Omental fat pad (tissue), 4 donors: Measurements from ENCODE around the gene HDGFL3. TPM values are rescaled to one million over a fixed set of nuclear protein-coding genes. Genes with fewer than 3 reads are reported as not detected.

ENCODE experiments used
- ATAC-seq: fragments of 150-250 bp; one replicate; pipeline ENCODE4 v1.9.1; 2016; ENCODE audit warnings: mild to moderate bottlenecking, moderate library complexity; ENCODE audit not compliant: low FRiP score
- DNase-seq: peaks from one replicate; pipeline ENCODE4 v3.0.0-alpha.2; 2019; ENCODE audit warnings: low spot score
- total RNA-seq, 4 donors: library from RNA; depleted of rRNA; stranded (reverse); fragments of >200 nt; gene quantifications; one replicate each; pipeline ENCODE4 v1.1.0, GENCODE V29; 2016
- TF ChIP-seq, protein P1 (sequence below), 3 donors: fragments of 450-650 bp; IDR thresholded peaks; one replicate each; pipeline ENCODE4 v1.5.1; 2016 to 2017; ENCODE audit warnings: antibody characterized with exemption in 3 of 3, mild to moderate bottlenecking in 3 of 3, moderate library complexity in 2 of 3

HDGFL3 gene
- total RNA-seq, result 10 to 100 TPM; 16.0 to 40.7 (median 29.5) TPM

DNA sequence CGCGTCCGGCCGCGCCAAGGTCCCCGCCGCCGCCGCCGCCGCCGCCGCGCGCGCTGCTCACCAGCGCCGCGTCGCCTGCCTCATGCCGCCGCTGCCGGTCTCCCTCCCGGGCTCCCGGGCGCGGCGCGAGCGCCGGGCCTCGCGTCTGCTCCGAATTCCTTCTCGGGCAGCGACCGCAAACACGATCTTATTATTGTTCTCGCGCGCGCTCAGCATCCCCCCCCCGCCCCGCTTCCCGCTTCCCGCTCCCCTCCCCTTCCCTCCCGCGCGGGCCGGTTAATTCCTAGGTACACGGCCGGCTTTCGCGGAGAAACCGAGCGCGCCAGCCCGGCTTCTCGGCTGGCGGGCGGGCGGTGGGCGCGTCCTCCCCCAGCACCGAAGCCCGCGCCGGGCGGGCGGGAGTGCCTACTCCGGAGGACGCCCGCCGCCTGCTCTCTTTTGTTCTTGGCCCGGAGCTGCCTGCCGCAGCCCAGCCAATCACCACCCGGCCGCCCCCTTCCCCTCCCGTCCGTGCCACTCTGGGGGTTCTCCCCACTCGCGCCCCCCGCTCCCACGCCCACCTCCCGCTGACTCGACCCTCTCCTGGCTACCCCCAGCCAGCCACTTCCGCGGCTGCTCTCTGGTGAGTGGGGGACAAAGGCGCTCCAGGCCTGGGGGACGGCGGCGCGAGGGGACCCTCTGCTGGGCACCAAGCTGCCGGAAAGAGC lies at the start of gene HDGFL3:
TSS of gene HDGFL3 (minus strand) at position 164 of the 707 bp plus-strand sequence. CDS start 409 bp downstream, outside the sequence.
- DNase-seq (peak; percentile 25), ATAC-seq (peak; percentile 60)
- TF ChIP-seq, protein P1, sequence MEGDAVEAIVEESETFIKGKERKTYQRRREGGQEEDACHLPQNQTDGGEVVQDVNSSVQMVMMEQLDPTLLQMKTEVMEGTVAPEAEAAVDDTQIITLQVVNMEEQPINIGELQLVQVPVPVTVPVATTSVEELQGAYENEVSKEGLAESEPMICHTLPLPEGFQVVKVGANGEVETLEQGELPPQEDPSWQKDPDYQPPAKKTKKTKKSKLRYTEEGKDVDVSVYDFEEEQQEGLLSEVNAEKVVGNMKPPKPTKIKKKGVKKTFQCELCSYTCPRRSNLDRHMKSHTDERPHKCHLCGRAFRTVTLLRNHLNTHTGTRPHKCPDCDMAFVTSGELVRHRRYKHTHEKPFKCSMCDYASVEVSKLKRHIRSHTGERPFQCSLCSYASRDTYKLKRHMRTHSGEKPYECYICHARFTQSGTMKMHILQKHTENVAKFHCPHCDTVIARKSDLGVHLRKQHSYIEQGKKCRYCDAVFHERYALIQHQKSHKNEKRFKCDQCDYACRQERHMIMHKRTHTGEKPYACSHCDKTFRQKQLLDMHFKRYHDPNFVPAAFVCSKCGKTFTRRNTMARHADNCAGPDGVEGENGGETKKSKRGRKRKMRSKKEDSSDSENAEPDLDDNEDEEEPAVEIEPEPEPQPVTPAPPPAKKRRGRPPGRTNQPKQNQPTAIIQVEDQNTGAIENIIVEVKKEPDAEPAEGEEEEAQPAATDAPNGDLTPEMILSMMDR (IDR thresholded peaks at IDR 0.05), result no peak

DNA sequence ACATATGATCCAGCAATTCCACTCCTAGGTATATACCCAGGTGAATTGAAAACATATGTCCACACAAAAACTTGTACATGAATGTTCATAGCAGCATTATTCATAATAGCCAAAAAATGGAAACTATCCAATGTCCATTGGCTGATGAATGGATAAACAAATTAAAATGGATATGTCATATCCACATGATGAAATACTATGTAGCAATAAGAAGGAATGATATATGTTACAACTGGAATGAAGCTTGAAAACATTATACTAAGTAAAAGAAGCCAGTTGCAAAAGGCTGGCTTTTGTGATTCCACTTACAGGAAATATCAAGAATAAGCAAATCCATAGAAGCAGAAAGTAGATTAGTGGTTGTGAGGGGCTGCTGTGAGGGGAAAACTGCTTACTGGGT lies 43.2 kb upstream of the HDGFL3 start:
- TF ChIP-seq, protein P1 (IDR thresholded peaks at IDR 0.05), result no peak
- DNase-seq, result no peak
- ATAC-seq, result no peak

DNA sequence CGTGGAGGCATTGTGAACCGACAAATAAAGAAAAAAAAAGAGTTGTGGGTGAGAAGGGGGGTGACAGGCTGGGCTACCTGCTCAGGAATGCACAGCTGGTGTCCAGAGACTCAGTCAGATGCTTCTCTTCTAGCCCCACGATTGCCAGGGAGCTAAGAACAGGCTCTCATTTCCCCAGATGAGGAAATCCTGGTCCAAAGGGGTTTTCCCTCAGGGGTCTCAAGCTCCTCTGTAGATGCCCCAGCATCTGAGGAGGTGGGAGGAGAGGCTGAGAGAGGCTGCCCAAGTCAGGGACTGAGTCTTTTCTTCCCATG lies 41.4 kb upstream of the HDGFL3 start:
- TF ChIP-seq, protein P1 (IDR thresholded peaks at IDR 0.05), result no peak
- DNase-seq, result no peak
- peak; percentile 53 for ATAC-seq

DNA sequence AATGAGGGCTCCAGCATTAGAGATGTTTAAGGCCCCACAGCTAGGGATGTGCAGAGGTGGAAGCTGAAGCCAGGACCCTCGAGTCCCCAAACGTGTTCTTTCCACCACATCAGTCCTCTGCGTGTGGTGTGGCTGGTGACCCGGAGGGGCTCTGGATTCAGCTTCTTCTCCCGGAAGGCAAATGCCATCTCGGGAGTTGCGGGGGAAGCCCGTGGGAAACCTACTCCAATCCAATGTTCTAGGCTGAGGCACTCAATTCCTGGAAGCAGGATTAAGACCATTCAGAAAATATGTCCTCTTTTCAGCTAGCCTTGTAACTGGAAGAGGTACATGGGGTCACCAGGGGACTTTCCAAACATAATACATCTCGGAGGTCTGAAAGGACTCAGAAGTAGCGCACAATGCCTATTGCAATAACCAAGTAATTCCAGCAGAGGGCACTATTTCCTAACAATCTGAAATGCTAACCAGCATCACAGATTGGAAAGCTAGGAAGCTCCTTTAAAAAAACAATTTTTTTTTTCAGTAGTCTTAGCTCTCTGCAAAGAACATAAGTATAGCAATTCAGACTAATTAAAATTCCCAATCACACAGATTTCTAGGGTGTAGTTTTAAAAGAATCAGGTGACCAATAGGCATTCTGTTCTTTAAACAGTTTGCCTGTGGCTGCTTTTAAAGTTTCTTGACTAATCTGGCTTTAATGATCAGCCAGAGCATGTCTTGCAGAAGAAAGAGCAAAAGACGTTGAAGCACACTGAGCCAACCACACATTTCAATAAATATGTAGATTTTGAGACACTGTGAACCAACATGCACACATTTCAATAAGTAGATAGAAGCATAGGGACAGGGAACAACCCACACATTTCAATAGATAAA lies 40.8 kb upstream of the HDGFL3 start:
- ATAC-seq, result peak; percentile 37

DNA sequence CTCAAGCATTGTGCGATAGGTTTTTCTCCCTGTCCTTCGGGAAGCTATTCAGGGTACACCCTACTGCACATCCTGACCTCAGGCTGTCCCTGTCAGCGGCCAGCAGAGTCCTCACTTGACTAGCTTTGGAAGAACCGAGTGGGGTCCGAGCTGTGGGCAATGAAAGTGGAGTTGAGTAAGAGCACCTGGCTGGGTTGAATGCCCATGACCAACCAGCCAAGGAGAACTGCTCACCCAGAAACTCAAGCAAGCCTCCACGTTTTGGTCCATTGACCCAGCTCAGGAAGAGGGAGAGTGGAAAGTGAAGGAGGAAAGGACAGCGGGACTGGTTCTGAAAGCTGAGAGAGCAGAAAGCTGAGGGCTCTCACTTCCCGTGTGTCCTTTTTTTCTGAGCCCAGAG lies 36.0 kb upstream of the HDGFL3 start:
- TF ChIP-seq, protein P1 (IDR thresholded peaks at IDR 0.05), result no peak

More for the DNA sequence above, 40.8 kb upstream of the HDGFL3 start:
- TF ChIP-seq, protein P1 (IDR thresholded peaks at IDR 0.05), result peak in 2 of 3 donors; percentile 73 to 78
- no peak for DNase-seq

DNA sequence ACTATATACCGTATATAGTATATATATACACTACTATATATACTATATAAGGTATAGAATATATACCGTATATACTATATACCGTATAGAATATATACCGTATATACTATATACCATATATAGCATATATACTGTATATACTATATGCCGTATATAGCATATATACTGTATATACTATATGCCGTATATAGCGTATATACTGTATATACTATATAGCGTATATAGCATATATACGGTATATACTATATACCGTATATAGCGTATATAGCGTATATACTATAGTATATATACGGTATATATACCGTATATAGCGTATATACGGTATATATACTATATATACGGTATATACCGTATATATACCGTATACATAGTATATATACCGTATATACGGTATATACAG lies 22.6 kb upstream of the HDGFL3 start:
- TF ChIP-seq, protein P1 (IDR thresholded peaks at IDR 0.05), result no peak
- DNase-seq (no peak), ATAC-seq (no peak)

More for the DNA sequence above, 36.0 kb upstream of the HDGFL3 start:
- no peak for DNase-seq
- ATAC-seq, result no peak
